Endometrial microvascular endothelial cells (primary cell): ENCODE results near the gene GFOD2. TPM values are rescaled to one million over a fixed set of nuclear protein-coding genes. Genes with fewer than 3 reads are reported as not detected.
"Not testable (repeated sequence)": the region's sequence is repeated elsewhere in the genome, so short reads cannot be mapped to it uniquely, and the experiment has no call there.

Experiments
- in situ Hi-C: cut with HindIII; loops from 2 replicates; pipeline ENCODE4 v1.10.0; 2017; ENCODE audit warnings: low sequenced_read_pairs, low pct_unique_long_range_greater_than_20kb; ENCODE audit errors: inconsistent ontology term
- total RNA-seq: library from RNA; depleted of rRNA; stranded (reverse); fragments of >200 nt; gene quantifications from one replicate; pipeline ENCODE4 v1.2.3, GENCODE V29; 2015; ENCODE audit errors: inconsistent ontology term

The GFOD2 gene, protein sequence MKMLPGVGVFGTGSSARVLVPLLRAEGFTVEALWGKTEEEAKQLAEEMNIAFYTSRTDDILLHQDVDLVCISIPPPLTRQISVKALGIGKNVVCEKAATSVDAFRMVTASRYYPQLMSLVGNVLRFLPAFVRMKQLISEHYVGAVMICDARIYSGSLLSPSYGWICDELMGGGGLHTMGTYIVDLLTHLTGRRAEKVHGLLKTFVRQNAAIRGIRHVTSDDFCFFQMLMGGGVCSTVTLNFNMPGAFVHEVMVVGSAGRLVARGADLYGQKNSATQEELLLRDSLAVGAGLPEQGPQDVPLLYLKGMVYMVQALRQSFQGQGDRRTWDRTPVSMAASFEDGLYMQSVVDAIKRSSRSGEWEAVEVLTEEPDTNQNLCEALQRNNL
- total RNA-seq, result 27.0 TPM

DNA sequence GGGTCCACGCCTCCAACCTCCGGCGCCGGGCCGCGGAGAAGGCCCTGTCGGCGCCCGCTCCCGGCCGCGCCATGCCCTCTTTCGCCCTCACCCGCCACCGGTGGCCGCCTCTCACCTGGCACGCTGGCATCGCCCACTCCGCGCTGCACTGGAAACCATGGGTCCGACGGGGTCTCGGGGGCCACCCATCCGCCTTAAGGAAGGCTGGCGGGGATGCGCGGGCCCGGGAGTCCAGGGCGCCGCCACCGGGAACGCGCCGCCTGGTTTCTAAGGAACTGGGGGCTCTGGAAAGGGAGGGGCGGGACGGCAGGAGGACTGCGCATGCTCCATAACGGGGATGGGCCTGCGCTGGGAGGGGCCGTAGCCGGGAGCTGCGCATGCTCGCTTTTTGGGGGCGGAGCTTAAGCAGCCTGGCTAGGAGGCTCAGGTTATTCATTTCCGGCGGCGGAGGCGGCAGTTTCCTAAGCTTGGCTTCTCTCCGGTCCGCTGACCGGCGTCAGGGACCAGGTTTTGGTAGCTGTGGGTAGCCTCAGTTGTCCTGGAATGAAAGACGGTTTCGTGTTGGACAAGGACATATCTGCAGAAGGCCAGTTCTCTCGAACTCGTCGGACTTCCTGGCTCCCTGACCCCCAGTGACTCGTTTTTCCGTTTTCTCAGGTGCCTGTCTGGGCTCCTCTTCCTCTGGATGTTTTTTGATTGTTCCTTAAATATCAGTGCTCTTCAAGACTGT lies at the start of gene GFOD2:
Gene GFOD2 (minus strand): TSS at position 269 of the 730 bp plus-strand sequence. CDS start 33,601 bp downstream, outside the sequence.
- in situ Hi-C loops, result no loop called here

DNA sequence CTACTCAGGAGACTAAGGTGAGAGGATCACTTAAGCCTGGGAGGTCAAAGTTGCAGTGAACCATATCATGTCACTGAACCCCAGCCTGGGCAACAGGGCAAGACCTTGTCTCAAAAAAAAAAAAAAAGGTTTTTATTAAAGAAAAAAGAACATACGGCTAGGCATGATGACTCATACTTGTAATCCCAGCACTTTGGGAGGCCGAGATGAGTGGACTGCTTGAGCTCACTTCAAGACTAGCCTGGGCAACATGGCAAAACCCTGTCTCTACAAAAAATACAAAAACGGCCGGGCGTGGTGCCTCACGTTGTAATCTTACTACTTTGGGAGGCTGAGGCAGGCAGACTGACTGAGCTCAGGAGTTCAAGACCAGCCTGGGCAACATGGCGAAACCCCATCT lies 48.8 kb upstream of the GFOD2 start:
- in situ Hi-C loops, result no loop called here

DNA sequence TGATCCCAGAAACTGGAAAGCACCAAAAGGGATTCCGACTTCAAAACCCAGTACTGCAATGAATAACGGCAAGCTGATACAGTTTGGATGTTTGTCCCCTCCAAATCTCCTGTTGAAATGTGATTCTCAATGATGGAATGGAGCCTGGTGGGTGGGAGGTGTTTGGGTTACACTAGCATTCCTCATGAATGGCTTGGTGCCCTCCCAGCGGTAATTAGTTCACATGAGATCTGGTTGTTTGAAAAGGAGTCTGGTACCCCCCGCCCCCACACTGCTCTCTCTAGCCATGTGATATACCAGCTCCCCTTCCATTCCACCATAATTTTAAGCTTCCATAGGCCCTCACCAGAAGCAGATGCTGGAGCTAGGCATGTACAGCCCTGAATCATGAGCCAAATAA lies 47.2 kb upstream of the GFOD2 start:
- in situ Hi-C loops, result no loop called here

DNA sequence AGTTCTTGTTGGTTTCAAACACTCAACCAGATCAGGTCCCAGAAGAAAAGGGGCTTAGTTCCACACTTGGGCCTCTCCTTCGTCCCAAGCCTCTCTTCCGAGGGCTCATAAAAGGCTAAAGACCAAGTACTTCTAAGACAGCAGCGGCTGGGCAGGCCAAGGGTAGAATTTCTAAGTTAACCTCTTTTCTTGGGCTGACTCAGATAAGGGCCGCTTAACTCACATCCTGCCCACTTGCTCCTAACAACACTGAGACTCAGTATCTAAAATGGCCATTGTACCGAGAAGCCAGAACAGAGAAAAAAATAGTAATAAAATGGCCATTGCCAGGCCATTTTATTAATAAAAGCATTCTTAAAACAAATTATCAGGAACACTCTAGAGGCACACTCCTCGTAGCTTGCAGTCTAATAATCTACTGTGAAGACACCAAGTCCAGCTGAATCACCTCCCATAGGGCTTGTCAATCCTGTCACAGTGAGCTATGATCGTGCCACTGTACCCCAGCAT lies 45.1 kb upstream of the GFOD2 start:
- in situ Hi-C loops, result no loop called here

DNA sequence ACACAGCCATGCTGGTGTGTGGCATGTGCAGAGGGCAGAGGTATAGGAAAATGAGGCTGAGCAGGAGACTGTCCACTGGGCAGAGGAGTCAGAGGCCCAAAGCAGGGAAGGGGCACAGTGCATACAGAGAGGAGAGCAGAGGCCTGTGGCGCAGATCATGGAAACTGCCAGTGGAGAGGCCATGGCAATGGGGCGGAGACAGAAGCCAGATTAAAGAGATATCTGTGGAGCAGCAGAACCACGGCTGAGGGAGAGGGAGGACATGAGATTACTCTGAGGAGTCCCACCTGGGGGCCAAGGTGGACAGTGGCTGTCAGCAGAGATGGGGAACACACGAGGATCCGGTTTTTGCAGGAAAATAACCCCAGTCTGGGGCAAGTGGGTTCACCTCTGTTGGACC lies 44.0 kb upstream of the GFOD2 start:
- in situ Hi-C loops, result no loop called here

DNA sequence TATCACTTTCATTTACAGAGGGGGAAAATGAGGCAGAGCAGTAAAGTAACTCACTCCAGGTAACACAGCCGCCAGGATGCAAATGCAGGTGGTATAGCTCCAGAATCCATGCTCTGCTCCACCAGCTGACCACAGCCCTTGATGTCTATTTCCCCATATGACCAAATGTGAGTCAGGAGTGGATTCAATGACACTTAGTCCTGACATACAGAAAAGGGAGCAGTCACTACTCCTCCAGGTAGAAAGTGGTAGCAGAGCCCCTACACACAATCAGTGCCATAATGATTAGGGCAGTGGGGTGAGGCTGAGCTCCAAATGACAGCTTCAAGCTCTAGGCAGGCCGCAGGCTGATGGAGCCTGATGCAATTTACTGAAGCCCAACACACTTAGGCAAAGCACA lies 43.3 kb upstream of the GFOD2 start:
- in situ Hi-C loops, result no loop called here

DNA sequence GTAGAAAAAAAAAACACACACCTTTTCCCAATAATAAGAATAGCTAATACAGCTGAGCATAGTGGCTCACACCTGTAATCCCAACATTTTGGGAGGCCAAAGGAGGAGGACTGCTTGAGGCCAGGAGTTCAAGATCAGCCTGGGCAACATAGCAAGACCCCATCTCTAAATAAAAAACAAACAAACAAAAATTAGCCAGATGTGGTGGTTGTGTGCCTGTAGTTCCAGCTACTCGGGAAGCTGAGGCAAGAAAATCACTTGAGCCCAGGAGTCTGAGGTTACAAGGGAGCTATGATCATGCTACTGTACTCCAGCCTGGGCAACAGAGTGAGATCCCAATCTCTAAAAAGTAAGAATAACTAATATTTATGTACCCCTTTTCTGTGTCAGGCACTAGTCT lies 42.8 kb upstream of the GFOD2 start:
- in situ Hi-C loops, result no loop called here

DNA sequence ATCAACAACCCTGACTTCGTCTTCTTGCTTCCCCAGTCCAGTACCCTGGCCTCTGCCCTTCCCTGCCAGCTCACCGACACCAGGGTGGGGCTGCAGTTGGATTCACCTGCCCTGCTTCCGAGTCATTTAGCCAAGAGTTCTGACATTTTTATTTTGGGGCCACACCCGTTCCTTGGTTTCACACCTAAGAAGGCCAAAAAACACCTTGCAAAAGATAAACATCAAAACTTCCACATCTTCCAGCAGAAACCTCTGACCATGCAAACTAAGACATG lies 41.8 kb upstream of the GFOD2 start:
- in situ Hi-C loops, result no loop called here

DNA sequence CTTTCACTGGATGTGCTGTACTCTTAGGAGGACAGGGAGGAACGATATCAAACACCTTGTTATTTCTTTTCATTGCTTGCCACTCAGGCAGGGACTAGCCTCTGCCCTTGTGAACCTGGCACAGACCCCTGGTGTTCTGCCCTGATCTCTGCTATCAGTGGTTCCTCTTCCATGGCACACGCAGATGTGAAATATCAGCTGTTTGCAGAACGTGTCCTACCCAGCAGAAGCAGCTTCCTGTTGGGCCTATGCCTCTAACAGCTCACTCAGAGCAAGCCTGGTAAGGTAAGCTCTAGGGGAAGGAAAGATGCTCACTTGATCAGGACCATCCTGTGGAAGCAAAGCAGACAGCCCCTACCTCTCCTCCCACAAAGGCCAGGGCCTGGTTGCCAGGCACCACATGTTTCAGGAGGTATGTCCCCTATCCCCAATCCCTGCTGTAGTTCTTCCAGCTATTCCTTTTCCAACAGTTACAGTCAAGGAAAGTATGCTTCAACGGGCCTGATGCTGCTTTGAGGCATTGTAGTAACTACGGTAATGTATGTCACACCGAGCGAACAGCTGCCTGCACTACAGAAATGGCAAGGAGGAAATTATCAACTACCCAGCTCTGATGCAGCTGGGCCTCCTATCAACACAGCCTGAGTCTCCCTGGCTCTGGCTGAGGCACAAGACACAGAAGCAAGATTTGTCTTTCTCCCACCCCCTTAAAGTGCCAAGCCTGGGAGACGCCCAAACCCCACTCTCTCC lies 41.3 kb upstream of the GFOD2 start:
- in situ Hi-C loops, result no loop called here

DNA sequence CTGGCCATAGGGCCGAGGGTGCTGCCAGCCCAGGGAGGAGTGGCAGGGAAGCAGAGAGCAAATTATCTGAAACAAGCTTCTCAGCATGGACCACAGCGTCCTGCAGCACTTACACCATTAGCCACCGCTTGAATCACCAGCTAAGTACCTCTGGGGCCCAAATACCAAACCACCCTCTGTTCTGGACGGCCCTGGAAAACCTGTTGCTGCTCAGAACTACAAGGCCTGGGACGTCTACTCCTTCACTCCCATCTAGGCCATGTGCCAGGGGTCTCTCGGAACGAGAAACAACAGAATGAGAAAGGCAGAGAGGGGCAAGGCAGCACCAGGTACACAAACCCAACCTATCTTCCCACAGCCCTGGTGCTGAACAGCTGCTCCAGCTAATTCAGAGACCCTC lies 39.9 kb upstream of the GFOD2 start:
- in situ Hi-C loops, result no loop called here

DNA sequence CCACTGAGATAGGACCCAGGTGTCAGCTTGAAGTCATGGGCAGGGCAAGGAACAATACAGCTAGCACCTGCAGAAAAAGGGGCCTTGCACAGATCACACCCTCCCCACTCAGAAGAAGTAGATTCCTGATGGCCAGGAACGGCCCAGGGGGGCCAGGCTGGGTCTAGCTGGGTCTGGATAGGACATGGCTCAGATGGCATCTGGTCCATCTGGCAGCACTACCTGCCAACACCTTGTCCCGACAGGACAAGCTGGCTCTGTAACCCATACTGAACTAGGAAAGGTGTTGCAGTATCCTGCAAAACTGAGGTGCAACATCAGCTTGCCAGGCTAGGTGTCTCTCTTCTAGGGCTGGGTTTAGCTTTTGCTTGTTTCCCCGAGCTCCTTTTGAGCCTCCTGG lies 38.9 kb upstream of the GFOD2 start:
- in situ Hi-C loops, result no loop called here

DNA sequence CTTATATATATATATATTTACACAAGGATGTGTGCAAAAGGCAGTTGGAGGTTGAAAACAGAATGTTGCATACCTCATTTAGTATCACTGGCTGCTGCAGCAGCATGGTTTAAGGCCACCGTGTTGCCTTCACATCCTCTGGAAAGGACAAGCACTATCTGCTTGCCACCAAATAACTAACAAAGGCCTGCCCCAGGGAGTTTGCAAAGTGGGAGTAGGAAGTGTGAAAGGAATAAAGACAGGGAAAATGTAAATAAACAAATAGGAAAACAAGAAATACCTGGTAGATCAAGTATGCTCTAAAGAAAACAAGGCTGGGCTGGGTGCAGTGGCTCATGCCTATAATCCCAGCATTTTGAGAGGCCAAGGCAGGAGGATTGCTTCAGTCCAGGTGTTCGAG lies 33.5 kb upstream of the GFOD2 start:
- in situ Hi-C loops, result no loop called here

DNA sequence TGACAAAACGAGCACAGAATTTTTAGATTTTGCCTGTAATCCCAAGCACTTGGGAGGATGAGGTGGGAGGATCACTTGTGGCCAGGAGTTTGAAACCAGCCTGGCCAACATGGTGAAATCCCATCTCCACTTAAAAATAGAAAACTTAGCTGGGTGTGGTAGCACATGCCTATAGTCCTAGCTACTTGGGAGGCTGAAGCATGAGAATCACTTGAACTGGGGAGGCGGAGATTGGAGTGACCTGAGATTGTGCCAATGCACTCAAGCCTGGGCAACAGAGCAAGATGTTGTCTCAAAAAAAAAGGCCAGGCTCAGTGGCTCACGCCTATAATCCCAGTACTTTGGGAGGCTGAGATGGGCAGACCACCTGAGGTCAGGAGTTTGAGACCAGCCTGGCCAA lies 32.2 kb upstream of the GFOD2 start:
- in situ Hi-C loops, result not testable (repeated sequence)

DNA sequence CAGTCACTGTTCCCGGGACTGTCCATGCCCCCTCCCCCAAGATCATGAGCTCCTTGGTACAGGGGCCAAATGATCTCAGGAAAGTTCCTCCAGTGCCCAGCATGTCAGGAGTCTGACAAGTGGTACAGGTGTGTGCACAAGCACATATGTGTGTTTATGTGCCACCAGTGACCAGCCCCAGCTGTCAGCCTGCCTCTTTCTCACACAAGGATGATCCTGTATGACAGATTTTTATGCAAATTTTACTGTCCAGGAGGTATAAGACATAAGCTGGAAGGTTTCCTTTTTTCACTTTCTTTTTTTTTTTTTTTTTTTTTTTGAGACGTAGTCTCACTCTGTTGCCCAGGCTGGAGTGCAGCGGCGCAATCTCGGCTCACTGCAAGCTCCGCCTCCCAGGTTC lies 31.4 kb upstream of the GFOD2 start:
- in situ Hi-C loops, result no loop called here

DNA sequence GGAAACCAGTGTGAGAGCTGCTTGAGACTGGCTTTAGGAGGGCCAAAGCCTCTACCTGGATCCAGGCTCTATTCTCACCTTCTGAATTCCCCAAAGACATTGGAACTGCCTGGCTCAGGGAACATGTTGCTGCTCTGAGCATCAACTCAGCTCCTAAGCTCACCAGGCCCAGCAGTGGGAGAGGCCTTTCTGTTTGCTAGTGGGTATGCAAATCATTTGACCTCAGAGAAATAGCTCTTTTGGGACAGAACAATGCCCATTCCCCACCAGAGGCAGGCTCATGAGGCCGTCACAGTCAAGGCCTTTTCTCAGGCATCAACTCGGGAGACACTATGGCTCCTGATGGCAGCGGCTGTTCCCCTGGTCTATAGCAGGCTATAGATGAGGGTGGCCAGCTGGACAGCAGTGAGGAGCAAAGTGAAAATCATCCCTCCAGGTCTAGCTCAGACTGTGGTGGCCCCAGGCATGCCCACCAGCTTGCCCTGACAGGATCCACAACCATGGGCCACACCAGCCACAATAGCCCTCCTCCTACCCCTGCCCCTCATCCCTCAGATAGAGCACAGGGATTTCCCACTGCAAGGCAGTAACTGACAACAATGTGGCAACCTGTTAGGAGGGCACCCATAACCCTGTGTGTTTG lies 30.4 kb upstream of the GFOD2 start:
- in situ Hi-C loops, result no loop called here

DNA sequence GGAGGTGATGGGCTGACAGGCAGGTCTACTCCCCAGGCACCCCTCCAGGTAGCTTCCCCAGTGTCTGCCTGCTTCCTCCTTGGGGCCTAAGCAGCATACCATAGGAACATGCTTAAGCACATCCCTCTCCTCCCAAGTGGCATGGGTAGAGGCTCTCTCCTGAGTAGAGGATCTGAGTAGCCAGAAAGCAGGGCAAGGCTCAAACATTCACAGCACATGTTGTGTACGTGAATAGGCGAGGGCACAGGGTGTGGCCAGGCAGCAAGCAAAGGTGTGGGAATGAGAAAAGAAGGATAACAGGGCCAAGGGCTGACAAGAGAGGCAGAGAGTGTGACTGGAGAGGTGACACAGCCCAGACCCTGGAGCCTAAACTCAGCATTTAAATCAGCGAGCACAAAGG lies 29.7 kb upstream of the GFOD2 start:
- in situ Hi-C loops, result no loop called here

DNA sequence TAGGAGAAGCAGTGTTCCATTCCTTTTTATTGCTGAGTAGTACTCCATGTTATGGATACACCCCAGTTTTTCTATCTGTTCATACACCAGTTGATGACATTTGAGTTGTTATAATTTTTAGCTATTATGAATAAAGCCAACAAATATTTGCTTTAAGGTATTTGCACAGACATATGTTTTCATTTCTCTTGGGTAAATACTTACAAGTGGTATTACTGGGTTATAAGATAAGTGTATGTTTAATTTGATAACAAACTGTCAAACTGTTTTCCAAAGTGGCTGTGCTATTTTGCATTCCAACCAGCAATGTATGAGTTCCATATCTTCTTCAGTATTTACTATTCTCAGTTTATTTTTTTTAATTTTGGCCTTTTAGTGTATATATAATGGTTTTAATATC lies 27.7 kb upstream of the GFOD2 start:
- in situ Hi-C loops, result no loop called here

DNA sequence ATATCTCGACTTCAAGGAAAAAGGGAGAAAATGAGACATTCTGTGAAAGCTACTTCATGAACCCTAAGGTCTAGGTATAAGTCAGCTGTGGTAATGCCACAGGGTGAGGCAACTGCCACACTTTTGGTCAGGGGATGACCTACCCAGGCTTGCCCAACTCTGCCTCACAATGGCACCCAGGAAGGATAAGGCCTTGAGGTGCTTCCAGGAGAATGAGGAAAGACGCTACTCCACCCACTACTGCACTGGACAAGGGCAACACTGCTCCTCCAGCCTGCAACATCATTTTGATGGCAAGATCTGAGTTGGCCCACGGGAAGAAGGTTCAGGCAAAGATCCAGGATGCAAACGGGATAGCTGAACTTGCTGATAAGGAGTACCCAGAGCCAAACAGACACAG lies 22.0 kb upstream of the GFOD2 start:
- in situ Hi-C loops, result no loop called here

DNA sequence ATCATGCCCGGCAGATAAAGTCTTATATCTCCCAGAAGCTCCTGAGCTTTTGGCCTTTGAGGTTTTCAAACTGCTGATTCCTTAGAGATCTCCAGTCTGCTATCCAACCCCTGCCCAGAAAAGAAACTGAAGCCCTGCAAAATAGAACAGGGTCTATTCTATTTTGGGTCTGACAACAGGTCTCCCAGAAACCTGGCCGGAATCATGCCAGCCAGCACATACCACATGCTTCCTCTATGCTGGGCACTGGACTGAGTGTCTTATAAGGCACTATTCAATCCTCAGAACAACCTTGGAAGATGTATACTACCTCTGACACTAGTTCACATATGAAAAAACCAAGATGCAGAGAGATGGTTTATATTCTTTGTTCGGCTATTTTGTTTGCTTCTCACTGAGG lies 21.3 kb upstream of the GFOD2 start:
- in situ Hi-C loops, result no loop called here
